ENCODE results near the gene BFAR.

Gene BFAR

GRCh38 chr16:14640538-14640937, 7.8 kb downstream of the BFAR start:
- TF ChIP-seq ZFX (IDR thresholded peaks at IDR 0.05) (no peak), CTCF (conservative IDR thresholded peaks at IDR 0.05) (no peak)
- H3K27ac ChIP-seq, result no peak overlapping the region

DNA sequence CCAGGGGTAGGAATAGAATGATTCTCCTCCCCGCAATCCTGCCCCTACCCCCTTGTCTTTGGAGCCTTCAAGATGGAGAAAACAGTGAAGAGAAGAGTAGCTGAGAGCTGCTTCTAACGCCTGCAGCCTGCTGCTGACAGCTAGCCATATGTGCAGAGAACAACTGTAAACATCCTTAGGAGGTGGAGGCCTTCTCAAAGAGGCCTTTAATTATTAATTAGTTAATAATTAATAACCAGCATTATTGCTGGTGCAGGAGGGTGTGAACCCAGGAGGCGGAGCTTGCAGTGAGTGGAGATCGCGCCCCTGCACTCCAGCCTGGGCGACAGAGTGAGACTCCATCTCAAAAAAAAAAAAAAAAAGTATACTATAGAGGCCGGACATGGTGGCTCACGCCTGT, 8.5 kb downstream of the BFAR start:
- TF ChIP-seq ZFX (IDR thresholded peaks at IDR 0.05) (no peak), CTCF (conservative IDR thresholded peaks at IDR 0.05) (no peak)
- H3K27ac ChIP-seq, result no peak overlapping the region

GRCh38 chr16:14641926-14642325, 9.2 kb downstream of the BFAR start:
- H3K27ac ChIP-seq, result no peak overlapping the region
- TF ChIP-seq ZFX (IDR thresholded peaks at IDR 0.05), result no peak
- TF ChIP-seq CTCF (conservative IDR thresholded peaks at IDR 0.05), result no peak

- no peak overlapping the region for H3K27ac ChIP-seq
Observed at GRCh38 chr16:14649816-14650215, 17.1 kb downstream of the BFAR start.

GRCh38 chr16:14650629-14651028, 17.9 kb downstream of the BFAR start:
- TF ChIP-seq CTCF (conservative IDR thresholded peaks at IDR 0.05) (no peak), ZFX (IDR thresholded peaks at IDR 0.05) (no peak)
- no peak overlapping the region for H3K27ac ChIP-seq

More at GRCh38 chr16:14649816-14650215, 17.1 kb downstream of the BFAR start:
- TF ChIP-seq ZFX (IDR thresholded peaks at IDR 0.05), result no peak

- no peak overlapping the region for H3K27ac ChIP-seq
- TF ChIP-seq ZFX (IDR thresholded peaks at IDR 0.05) (no peak), CTCF (conservative IDR thresholded peaks at IDR 0.05) (no peak)
Observed at GRCh38 chr16:14652726-14653125, 20.0 kb downstream of the BFAR start.

DNA sequence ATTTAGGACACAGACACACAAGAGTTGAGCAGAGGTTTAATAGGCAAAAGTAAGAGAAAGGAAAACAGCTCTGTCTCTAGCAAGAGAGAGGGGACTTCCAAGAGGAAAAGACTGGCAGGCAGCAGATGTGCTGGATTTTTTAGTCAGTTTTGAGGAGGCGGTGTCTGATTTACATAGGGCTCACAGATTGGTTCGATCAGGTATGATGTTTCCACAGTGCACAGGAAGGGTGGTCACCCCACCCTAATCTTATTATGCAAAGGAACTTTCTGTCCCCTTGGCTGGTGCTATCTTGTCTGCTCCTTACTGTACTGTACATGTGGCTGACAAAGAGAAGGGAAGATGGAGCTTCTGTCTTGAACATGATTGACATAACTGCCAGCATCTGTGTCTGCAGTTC, 25.3 kb downstream of the BFAR start:
- TF ChIP-seq CTCF (conservative IDR thresholded peaks at IDR 0.05) (no peak), ZFX (IDR thresholded peaks at IDR 0.05) (no peak)
- peak overlapping the region; percentile 83 for H3K27ac ChIP-seq

- TF ChIP-seq ZFX (IDR thresholded peaks at IDR 0.05), result no peak
- no peak for TF ChIP-seq CTCF (conservative IDR thresholded peaks at IDR 0.05)
- no peak overlapping the region for H3K27ac ChIP-seq
Observed at GRCh38 chr16:14667347-14668266, 34.9 kb downstream of the BFAR start.
